Non-pigmented ciliary epithelial cell (primary cell): ENCODE data around the gene ERVH48-1.
"Not testable (repeated sequence)": the region's sequence is repeated elsewhere in the genome, so short reads cannot be mapped to it uniquely, and the experiment has no call there.

Experiments used
- DNase-seq: peaks from one replicate; pipeline ENCODE4 v3.0.0-alpha.2; 2010; ENCODE audit warnings: low read depth

Gene ERVH48-1

DNA sequence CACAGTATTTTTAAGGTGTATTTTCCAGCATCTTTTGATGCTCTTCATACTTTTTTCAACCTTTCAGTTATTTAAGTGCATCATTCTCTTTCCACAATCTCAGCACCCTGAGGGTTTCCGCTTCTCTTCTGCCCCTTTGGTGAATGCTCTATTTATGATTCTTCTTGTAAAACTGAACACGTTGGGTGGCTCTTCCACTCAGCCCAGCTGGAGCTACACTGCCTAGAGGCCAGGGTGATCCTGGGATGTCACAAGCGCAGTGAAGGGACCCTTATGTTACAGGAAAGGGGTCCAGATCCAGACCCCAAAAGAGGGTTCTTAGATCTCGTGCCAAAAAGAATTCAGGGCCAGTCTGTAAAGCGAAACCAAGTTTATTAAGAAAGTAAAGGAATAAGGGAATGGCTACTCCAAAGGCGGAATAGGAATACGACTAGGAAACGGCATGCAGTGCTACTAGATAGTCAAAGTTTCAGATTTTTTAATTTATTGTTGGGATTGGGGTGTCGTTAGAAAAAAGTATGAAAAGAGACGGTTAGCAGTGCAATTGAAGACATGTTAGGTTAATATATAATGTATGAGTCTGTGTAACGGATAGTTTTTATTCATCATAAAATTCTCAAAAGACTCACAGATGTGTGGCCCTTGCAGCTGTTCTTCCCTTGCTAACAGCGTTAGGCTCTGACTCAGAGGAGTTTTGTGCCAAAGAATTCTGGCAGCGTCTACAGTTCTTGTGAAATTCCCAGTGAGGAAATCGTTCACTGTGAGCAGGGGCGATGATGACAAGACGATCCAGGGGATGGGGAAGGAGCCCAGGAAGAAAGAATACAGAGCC lies 14.4 kb upstream of the ERVH48-1 start:
- peak; percentile 93 for DNase-seq

DNA sequence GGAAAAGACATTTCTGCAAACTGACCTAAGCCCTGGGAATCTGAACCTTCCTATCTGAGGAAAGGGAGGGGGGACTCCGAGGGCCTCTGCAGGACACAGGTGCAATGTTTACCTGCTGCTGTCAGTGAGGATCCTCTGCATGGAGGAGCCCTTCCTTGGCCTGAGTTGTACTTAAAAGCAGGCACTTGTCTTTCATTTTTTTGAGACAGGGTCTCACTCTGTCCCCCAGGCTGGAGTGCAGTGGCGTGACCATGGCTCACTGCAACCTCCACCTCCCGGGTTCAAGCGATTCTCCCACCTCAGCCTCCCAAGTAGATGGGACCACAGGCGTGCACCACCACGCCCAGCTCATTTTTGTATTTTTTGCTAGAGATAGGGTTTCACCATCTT lies 13.2 kb upstream of the ERVH48-1 start:
- DNase-seq: not testable (repeated sequence)

DNA sequence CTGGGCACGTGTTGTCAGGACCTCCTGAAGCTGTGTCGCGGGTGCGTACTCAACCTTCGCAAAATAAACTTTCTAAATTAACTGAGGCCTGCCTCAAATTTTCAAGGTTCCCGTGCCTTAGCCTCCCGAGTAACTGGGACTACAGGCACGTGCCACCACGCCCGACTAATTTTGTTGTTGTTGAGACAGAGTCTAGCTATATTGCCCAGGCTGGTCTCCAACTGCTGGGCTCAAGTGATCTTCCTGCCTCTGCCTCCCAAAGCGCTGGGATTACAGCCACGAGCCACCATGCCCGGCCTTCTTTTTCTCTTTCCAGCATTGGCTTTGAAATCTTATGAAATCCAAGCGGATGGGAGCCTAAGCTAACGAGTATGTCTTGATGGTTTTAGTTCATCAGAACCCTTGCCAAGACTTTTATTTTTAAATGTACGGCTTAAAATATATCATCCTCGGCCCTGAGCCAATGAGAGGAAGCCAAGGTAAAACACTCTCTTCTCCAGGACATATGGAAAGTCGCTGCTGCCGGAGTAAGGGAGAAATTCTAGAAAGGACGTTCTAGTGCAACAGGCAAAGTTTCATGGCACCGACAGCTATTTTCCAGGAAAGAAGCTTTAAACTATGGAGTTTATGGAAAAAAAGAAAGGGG lies 12.7 kb upstream of the ERVH48-1 start:
- no peak for DNase-seq

GRCh38 chr21:42937034-42937940 lies 11.9 kb upstream of the ERVH48-1 start:
- DNase-seq: not testable (repeated sequence)

DNA sequence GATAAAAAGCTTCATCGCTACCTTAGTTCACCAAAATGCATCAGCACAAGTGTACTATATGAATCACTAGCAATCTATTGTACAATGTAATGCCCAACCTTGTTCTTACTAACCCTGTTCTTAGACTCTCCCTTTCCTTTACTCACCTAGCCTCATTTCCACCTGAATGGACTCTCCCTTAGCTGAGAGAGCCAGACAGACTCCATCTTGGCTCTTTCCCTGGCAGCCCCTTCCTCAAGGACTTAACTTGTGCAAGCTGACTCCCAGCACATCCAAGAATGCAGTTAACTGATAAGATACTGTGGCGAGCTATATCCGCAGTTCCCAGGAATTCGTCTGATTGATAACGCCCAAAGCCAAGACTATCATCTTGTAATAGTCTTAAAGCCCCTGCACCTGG lies 10.9 kb upstream of the ERVH48-1 start:
- not testable (repeated sequence) for DNase-seq

DNA sequence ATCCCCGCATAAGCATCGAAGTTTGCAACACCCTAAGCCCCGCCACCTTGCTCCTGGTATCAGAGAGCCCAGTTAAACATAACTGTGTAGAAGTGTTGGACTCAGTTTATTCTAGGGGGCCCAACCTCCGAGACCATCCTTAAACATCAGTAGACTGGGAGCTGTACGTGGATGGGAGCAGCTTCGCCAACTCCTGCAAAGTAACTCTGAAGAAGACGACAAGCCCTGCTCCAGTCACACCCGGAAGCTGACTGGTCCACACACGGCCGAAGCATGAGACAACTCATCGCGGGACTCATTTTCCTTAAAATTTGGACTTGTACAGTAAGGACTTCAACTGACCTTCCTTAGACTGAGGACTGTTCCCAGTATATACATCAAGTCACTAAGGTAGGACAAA lies 8.5 kb upstream of the ERVH48-1 start:
- DNase-seq: not testable (repeated sequence)

DNA sequence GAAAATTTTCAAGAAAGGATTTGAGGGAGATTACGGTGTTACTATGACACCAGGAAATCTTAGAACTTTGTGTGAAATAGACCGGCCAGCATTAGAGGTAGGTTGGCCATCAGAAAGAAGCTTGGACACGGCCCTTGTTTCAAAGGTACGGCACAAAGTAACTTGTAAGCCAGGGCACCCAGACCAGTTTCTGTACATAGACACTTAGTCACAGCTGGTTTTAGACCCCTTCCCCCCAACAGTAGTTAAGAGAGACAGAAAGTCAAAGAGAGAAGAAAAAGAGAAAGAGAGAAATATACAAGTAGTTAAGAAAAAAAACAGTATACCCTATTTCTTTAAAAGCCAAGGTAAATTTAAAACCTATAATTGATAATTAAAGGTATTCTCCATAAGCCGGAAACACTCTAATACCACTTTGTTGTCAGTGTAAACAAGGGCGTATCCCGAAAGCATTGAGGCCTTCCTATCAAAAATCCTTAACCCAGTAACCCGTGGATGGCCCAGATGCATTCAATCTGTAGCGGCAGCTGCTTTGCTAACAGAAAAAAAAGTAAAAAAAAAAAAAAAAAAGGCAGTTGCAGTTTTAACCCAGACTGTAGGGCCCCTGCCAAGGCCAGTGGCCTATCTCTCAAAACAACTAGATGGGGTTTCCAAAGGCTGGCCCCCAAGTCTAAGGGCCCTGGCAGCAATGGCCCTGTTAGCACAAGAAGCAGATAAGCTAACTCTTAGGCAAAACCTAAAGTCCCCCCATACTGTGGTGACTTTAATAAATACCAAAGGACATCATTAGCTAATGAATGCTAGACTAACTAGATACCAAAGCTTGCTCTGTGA lies 7.9 kb upstream of the ERVH48-1 start:
- DNase-seq: not testable (repeated sequence)

DNA sequence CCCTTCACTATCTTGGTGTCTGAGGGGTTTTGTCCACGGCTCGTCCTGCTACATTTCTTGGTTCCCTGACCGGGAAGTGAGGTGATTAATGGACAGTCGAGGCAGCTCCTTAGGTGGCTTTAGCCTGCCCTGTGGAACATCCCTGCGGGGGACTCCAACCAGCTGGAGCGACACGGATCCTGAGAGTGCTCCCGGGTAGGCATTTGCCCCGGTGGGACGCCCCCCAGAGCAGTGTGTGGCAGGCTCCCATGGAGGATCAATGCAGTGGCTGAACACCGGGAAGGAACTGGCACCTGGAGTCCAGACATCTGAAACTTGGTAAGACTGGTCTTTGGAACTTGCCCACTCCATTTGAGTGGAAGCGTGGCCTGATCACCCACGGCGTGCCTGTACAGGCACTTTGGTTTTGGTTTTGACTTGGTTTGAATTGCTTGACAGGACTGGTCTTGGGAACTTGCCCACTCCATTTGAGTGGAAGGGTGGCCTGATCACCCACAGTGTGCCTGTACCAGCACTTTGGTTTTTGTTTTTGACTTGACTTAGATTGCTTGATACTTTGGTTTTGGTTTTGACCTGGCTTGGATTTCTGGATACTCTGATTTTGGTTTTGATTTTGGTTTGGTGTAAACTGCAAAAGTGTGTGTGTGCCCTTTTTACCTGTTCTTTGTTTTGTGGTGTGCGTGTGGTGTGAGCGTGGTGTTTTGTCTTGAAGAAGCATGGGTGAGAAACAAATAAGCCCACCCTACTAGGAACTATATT lies 7.1 kb upstream of the ERVH48-1 start:
- not testable (repeated sequence) for DNase-seq

DNA sequence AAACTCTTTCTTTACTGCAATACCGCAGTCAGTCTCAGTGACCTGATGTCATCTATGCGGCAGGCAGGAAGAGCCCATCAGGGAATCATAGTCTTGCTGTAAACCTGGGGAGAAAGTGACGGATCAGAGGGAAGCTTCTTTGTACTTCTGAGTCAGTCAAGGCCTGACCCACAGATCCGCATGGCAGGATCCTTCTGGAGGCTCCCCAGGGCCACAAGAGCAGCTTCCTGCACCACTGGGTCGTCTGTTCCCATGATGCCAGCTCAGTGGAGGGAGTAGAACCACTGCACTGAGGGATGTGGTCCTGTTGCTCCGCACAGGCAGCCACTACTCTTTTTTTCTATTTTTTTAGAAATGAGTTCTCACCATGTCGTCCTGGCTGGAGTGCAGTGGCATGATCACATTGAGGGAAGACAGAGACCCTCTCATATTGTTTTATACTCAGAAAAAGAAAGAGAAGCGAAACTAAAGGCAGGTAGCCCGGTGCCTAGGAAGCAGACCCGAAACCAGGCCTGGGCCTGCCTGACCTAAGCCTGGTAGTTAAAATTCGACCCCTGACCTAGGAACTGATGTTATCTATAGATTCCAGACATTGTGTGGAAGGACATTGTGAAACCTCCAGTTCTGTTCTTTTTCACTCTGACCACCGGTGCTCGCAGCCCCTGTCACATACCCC lies 6.3 kb upstream of the ERVH48-1 start:
- no peak for DNase-seq

DNA sequence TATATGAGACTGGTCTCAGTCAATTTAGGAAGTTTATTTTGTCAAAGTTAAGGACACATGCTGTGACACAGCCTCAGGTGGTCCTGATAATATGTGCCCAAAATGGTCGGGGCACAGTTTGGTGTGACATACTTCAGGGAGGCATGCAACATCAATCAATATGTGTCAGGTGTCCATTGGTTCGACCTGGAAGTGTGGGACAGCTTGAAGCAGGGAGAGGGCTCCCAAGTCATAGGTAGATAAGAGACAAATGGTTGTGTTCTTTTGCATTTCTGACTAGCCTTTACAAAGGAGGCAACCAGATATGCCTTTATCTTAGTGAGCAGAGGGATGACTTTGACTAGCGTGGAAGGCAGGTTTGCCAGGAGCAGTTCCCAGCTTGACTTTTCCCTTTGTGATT lies 4.5 kb upstream of the ERVH48-1 start:
- no peak for DNase-seq

GRCh38 chr21:42927474-42928200 lies 2.2 kb upstream of the ERVH48-1 start:
- DNase-seq: not testable (repeated sequence)

- DNase-seq: no peak
Measured at GRCh38 chr21:42924433-42924751, 1.0 kb downstream of the ERVH48-1 start.

GRCh38 chr21:42923553-42924432 lies 1.6 kb downstream of the ERVH48-1 start:
- DNase-seq: peak; percentile 51

DNA sequence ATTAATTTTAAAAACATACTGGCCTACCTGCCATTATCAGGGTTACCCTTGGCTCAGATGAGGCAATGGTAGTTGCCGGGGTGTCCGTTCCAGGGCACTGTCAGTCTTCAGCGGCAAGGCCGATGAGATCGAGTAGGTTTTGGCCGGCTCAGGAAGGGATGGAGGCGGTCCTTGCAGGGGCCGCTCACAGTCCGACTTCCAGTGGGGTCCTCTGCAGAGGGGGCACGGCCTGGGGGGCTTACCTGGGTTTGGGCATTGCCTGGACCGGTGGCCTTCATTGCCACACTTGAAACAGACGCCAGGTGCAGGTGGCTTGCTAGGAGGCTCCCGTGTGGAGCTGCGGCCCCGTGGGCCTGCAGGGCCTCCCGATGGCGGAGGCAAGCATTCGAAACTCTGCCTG lies 2.5 kb downstream of the ERVH48-1 start:
- DNase-seq: no peak

GRCh38 chr21:42921927-42922326 lies 3.5 kb downstream of the ERVH48-1 start:
- DNase-seq: no peak

- DNase-seq: no peak
Measured at GRCh38 chr21:42918291-42918690, 7.1 kb downstream of the ERVH48-1 start.

GRCh38 chr21:42913476-42913875 lies 12.0 kb downstream of the ERVH48-1 start:
- no peak for DNase-seq

DNA sequence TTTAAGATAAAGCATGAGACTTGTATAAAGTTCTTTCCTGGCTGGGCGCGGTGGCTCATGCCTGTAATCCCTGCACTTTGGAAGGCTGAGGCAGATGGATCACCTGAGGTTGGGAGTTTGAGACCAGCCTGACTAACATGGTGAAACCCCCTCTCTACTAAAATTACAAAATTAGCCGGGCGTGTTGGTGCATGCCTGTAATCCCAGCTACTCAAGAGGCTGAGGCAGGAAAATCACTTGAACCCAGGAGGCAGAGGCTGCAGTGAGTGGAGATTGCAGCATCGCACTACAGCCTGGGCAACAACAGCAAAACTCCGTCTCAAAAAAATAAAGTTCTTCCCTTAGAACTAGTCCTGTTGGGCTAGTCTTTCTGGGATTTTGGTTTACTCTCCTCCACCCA lies 13.5 kb downstream of the ERVH48-1 start:
- not testable (repeated sequence) for DNase-seq

- not testable (repeated sequence) for DNase-seq
Measured at GRCh38 chr21:42908484-42908883, 16.9 kb downstream of the ERVH48-1 start.
